Tibial artery (tissue), 4 donors: ENCODE measurements around the gene TRAF2.
"Not testable (repeated sequence)": the region's sequence is repeated elsewhere in the genome, so short reads cannot be mapped to it uniquely, and the experiment has no call there.

Source experiments
- DNase-seq, 2 donors: peaks; one replicate each; pipeline ENCODE4 v3.0.0-alpha.2; 2019
- H3K27ac ChIP-seq, 2 donors: fragments of 200-600 bp; sonication (generic) in 1 of 2; 1 replicate in 1 of 2; 2 replicates in 1 of 2; pipeline ENCODE4 v1.5.1; 2018 to 2019; ENCODE audit warnings: mild to moderate bottlenecking in 1 of 2
- H3K27me3 ChIP-seq, 2 donors: fragments of 200-600 bp; sonication (generic) in 1 of 2; one replicate each; pipeline versions ENCODE4 v1.5.1 to v1.6.0; 2016 to 2019
- H3K36me3 ChIP-seq, 3 donors: fragments of 200-600 bp; sonication (generic) in 2 of 3; one replicate each; pipeline ENCODE4 v1.5.1; 2016 to 2019; ENCODE audit warnings: mild to moderate bottlenecking in 2 of 3
- H3K4me1 ChIP-seq, 4 donors: fragments of 200-600 bp; sonication (generic) in 2 of 4; 1 replicate in 3 of 4; 2 replicates in 1 of 4; pipeline ENCODE4 v1.5.1; 2016 to 2019
- H3K4me3 ChIP-seq, 2 donors: fragments of 200-600 bp; sonication (generic) in 1 of 2; 1 replicate in 1 of 2; 2 replicates in 1 of 2; pipeline ENCODE4 v1.5.1; 2018 to 2019; ENCODE audit warnings: mild to moderate bottlenecking in 2 of 2
- H3K9me3 ChIP-seq, 3 donors: fragments of 200-600 bp; sonication (generic) in 1 of 3; one replicate each; pipeline ENCODE4 v1.5.1; 2016 to 2019
- intact Hi-C: fragments of 100-400 bp; cut with DNase I; formaldehyde crosslinking; loops from one replicate; pipeline ENCODE4 v1.15.0; 2023; ENCODE audit warnings: low total_unique reads
- TF ChIP-seq, protein P1 (sequence below), 2 experiments: fragments of 200-600 bp in 1 of 2; fragments of 450-650 bp in 1 of 2; IDR thresholded peaks; one replicate each; pipeline ENCODE4 v1.5.1; 2017 to 2019; ENCODE audit warnings: antibody characterized with exemption in 2 of 2, mild to moderate bottlenecking in 1 of 2, moderate library complexity in 1 of 2

Gene TRAF2

DNA sequence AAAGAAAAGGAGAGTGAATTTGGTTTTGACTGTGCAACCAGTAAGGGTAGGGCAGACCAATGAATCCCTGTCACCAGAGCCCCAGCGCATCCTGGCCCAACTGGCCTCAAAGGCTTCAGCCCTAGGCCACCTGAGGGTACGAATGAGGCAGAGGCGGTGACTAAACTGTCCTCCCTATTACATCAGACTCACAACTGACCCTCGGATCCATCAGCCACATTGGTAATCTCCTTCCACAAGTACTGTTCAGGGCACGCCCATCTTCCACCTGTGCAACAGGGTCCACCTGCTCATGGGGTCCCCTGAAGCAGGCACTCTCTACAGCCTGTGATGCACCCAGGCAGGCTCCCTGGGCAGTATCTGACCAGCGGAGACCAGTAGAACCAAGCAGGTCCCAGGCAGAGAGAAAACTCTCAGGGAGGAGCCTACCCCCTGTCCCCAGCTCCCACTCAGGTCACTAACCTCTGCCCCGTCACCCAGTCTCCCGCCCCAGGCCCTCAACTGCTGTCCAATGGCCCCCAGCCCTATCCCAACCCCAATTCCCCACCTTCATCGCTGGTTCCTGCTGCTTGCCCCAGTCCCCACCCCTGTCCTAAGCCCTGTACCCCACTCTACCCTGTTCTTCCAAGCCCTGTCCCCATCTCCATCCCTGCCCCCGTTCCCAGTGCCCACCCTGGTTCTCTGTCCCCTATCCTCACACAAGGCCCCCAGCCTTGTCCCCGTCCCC is 21.1 kb upstream of the TRAF2 start:
- Histone ChIP-seq H3K27me3 (no peaks in the 10 kb centered on the region), H3K36me3 (peaks cover 20 to 37% (median 30%) of the 10 kb centered on the region in 3 donors), H3K4me1 (peaks cover 0 to 32% (median 27%) of the 10 kb centered on the region in 4 donors), H3K27ac (peak overlapping the region; percentile 91 to 94), H3K4me3 (peak overlapping the region; percentile 90 to 97), H3K9me3 (no peaks in the 10 kb centered on the region)
- intact Hi-C loops = no loop called here
- TF ChIP-seq, protein P1, sequence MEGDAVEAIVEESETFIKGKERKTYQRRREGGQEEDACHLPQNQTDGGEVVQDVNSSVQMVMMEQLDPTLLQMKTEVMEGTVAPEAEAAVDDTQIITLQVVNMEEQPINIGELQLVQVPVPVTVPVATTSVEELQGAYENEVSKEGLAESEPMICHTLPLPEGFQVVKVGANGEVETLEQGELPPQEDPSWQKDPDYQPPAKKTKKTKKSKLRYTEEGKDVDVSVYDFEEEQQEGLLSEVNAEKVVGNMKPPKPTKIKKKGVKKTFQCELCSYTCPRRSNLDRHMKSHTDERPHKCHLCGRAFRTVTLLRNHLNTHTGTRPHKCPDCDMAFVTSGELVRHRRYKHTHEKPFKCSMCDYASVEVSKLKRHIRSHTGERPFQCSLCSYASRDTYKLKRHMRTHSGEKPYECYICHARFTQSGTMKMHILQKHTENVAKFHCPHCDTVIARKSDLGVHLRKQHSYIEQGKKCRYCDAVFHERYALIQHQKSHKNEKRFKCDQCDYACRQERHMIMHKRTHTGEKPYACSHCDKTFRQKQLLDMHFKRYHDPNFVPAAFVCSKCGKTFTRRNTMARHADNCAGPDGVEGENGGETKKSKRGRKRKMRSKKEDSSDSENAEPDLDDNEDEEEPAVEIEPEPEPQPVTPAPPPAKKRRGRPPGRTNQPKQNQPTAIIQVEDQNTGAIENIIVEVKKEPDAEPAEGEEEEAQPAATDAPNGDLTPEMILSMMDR (IDR thresholded peaks at IDR 0.05) = no peak
- no peak for DNase-seq

DNA sequence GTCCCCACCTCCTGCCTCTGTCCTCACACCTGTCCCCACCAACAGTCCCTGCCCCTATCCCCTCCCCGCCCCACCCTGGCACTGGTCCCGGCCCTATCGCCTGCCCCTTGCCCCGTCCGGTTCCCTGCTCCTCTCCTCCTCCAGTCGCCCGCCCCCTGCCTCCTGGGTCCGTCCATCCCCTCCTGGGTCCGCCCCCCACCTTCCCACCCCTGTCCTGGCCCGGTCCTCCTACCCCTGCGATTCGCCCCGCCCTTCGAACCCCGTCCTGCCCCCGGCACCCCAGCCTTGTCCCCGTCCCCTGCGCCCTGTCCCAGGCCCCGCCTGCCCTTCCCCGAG is 20.6 kb upstream of the TRAF2 start:
- peak; percentile 21 to 74 for DNase-seq
- TF ChIP-seq, protein P1 (IDR thresholded peaks at IDR 0.05) = no peak

DNA sequence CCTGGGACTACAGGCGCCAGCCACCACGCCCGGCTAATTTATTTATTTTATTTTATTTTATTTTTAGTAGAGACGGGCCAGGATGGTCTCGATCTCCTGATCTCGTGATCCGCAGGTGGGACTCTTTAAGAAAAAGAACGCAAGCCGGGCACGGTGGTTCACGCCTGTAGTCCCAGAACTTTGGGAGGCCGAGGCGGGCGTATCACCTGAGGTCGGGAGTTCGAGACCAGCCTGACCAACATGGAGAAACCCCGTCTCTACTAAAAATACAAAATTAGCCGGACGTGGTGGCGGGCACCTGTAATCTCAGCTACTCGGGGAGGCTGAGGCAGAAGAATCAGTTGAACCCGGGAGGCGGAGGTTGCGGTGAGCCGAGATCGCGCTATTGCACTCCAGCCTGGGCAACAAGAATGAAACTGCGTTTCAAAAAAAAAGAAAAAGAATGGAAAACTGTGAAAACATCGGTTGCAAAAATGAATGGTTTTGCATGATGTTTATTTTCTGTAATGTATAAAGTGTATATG is 19.4 kb upstream of the TRAF2 start:
- intact Hi-C loops, H3K27me3 ChIP-seq, H3K9me3 ChIP-seq, DNase-seq: not testable (repeated sequence)
- peaks cover 0 to 32% (median 27%) of the 10 kb centered on the region in 4 donors for H3K4me1 ChIP-seq
- peak overlapping the region; percentile 90 to 97 for H3K4me3 ChIP-seq
- H3K27ac ChIP-seq = peak overlapping the region; percentile 77 to 94
- peaks cover 16 to 20% (median 18%) of the 10 kb centered on the region in 3 donors for H3K36me3 ChIP-seq

More for the DNA sequence above, 20.6 kb upstream of the TRAF2 start:
- no peaks in the 10 kb centered on the region for H3K27me3 ChIP-seq
- H3K36me3 ChIP-seq = peaks cover 20 to 32% (median 30%) of the 10 kb centered on the region in 3 donors
- H3K4me3 ChIP-seq = peak overlapping the region; percentile 90 to 97
- intact Hi-C loops = no loop called here
- peaks cover 0 to 32% (median 27%) of the 10 kb centered on the region in 4 donors for H3K4me1 ChIP-seq
- peak overlapping the region; percentile 91 to 94 for H3K27ac ChIP-seq
- no peaks in the 10 kb centered on the region for H3K9me3 ChIP-seq

DNA sequence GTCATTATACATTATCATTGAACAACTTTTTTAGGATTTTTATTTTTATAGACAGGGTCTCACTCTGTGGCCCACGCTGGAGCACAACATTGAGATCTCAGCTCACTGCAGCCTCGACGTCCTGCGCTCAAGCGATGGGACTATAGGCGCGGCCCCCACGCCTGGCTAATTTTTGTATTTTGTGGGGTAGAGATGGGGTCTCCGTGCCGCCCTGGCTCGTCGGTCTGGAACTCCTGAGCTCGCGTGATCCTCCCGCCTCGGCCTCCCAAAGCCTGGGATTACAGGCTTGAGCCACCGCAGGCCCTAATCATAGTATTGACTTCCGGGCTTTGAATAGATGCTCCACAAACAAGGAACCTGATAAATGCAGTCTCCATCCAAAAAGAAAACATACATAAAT is 18.8 kb upstream of the TRAF2 start:
- intact Hi-C loops = no loop called here
- H3K4me3 ChIP-seq = no peak overlapping the region
- TF ChIP-seq, protein P1 (IDR thresholded peaks at IDR 0.05) = no peak
- H3K27ac ChIP-seq = no peak overlapping the region
- H3K9me3 ChIP-seq = no peaks in the 10 kb centered on the region
- DNase-seq = no peak
- no peaks in the 10 kb centered on the region for H3K27me3 ChIP-seq
- peaks cover 12 to 15% (median 13%) of the 10 kb centered on the region in 3 donors for H3K36me3 ChIP-seq
- H3K4me1 ChIP-seq = peaks cover 0 to 32% (median 27%) of the 10 kb centered on the region in 4 donors

DNA sequence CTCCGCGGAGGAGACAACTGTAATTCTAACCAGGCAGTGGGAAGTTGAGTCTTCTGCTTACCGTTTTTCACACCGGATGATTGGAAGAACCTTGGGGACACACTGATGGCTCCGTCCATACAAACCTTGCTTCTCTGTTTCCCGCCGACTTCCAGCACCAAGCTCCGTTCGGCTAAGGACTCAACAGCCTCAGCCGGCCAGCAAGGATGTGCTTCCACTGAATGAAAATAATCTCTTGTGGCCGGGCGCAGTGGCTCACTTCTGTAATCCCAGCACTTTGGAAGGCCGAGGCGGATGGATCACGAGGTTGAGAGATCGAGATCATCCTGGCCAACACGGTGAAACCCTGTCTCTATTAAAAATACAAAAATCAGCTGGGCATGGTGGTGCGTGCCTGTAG is 18.4 kb upstream of the TRAF2 start:
- TF ChIP-seq, protein P1 (IDR thresholded peaks at IDR 0.05) = no peak
- DNase-seq = no peak
- Histone ChIP-seq H3K36me3 (peaks cover 8 to 11% (median 9%) of the 10 kb centered on the region in 3 donors), H3K27ac (no peak overlapping the region), H3K27me3 (no peaks in the 10 kb centered on the region), H3K9me3 (no peaks in the 10 kb centered on the region), H3K4me3 (no peak overlapping the region), H3K4me1 (peaks cover 0 to 32% (median 27%) of the 10 kb centered on the region in 4 donors)
- intact Hi-C loops = no loop called here

DNA sequence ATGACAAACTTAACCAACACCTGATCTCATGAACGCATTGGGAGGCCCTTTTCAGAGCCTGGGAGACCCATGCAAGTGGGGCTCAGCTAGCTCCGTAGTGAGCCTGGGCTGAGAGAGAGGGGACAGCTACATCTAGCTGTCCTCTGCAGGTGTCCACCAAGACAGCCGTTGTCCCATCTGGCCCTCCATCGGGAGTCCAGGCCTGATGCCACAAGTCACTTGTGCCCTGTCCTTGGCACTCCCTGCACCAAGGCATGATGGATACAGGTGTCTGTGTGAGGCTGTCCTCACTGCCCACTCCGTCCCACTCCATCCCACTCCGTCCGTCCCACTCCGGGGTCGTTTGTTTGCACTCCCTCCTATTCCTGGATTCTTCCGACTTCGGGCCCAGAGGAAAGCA is 17.7 kb upstream of the TRAF2 start:
- Histone ChIP-seq H3K4me1 (peaks cover 0 to 27% (median 25%) of the 10 kb centered on the region in 4 donors), H3K9me3 (no peaks in the 10 kb centered on the region), H3K36me3 (peaks cover under 1 to 3% (median 1%) of the 10 kb centered on the region in 3 donors), H3K27ac (no peak overlapping the region), H3K4me3 (no peak overlapping the region), H3K27me3 (no peaks in the 10 kb centered on the region)
- TF ChIP-seq, protein P1 (IDR thresholded peaks at IDR 0.05) = no peak
- no peak for DNase-seq
- intact Hi-C loops = no loop called here

DNA sequence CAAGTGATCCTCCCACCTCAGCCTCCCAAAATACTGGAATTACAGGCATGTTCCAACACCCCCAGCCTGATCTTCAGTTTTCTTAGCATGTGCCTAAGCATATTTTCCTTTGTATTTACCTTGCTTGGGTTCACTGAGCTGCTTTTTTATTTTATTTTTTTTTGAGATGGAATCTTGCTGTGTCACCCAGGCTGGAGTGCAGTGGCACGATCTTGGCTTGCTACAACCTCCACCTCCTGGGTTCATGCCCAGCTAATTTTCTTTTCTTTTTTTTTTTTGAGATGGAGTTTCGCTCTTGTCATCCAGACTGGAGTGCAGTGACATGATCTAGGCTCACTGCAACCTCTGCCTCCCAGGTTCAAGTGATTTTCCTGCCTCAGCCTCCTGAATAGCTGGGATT is 16.7 kb upstream of the TRAF2 start:
- H3K36me3 ChIP-seq, H3K9me3 ChIP-seq, intact Hi-C loops, H3K27ac ChIP-seq, H3K4me3 ChIP-seq, H3K27me3 ChIP-seq, DNase-seq: not testable (repeated sequence)
- H3K4me1 ChIP-seq = peaks cover 0 to 18% (median 15%) of the 10 kb centered on the region in 4 donors
